GM12878 (cell line): ENCODE measurements around the gene TMEM167B. TPM values are rescaled to one million over a fixed set of nuclear protein-coding genes. Genes with fewer than 3 reads are reported as not detected.

Experiments
- ATAC-seq: fragments of 200-7000 bp; cut with Tn5 transposase; 3 replicates; pipeline ENCODE4 v1.9.1; 2020; ENCODE audit warnings: mild to moderate bottlenecking, moderate library complexity
- BruUV-seq: library from RNA; stranded (reverse); fragments of 400-500 nt; replicated peaks from 2 replicates; lab custom pipeline; 2021; lab: Mats Ljungman, UMichigan
- CTCF ChIA-PET: fragments of 300-600 bp; sonication (Branson Sonifier 250); formaldehyde crosslinking; extraction: SDS; loops from one replicate; lab custom pipeline; 2021; ENCODE audit warnings: inconsistent platforms; lab: Yijun Ruan, JAX
- POLR2A ChIA-PET: fragments of 350-600 bp; formaldehyde crosslinking; extraction: SDS; loops from one replicate; lab custom pipeline; 2021; ENCODE audit warnings: inconsistent platforms; lab: Charles Lee
- RAD21 ChIA-PET: fragments of 300-600 bp; sonication (Branson Sonifier 250); formaldehyde crosslinking; loops from one replicate; lab custom pipeline; 2023; ENCODE audit warnings: antibody characterized with exemption; ENCODE audit not compliant: unreplicated experiment; lab: Charles Lee
- SMC1A ChIA-PET: fragments of 300-600 bp; sonication (Branson Sonifier 250); formaldehyde crosslinking; loops from one replicate; lab custom pipeline; 2023; ENCODE audit not compliant: unreplicated experiment, uncharacterized antibody; lab: Charles Lee
- DNase-seq: peaks from one replicate; pipeline ENCODE4 v3.0.0-alpha.2; 2011; ENCODE audit warnings: low read depth, low spot score
- FAIRE-seq: peaks from 3 replicates; lab custom pipeline; 2011; peaks lifted over from hg19 to GRCh38; lab: Jason Lieb, UNC
- H2AFZ ChIP-seq: 2 replicates; pipeline ENCODE4 v1.6.0; 2011; ENCODE audit warnings: low read depth, low read length, control low read depth; ENCODE audit not compliant: control insufficient read depth
- H3K27ac ChIP-seq: 2 replicates; pipeline ENCODE4 v1.5.1; 2011; ENCODE audit warnings: control low read depth; ENCODE audit not compliant: control insufficient read depth, insufficient read depth
- H3K27me3 ChIP-seq, 2 experiments: replicated peaks in 1 of 2; 2 replicates each; pipeline versions ENCODE4 v1.6.0 to v1.6.1; 2011; ENCODE audit warnings: low read length in 1 of 2; ENCODE audit not compliant: control insufficient read depth in 2 of 2, insufficient read depth in 2 of 2
- H3K36me3 ChIP-seq, 2 experiments: 2 replicates each; pipeline ENCODE4 v1.5.1; 2011; ENCODE audit warnings: low read length in 1 of 2; ENCODE audit not compliant: control insufficient read depth in 2 of 2, insufficient read depth in 2 of 2
- H3K4me1 ChIP-seq: 2 replicates; pipeline ENCODE4 v1.6.1; 2011; ENCODE audit warnings: mild to moderate bottlenecking, low read length, moderate library complexity, mixed read lengths; ENCODE audit not compliant: control insufficient read depth, insufficient read depth
- H3K4me2 ChIP-seq: 2 replicates; pipeline ENCODE4 v1.6.0; 2011; ENCODE audit warnings: control low read depth; ENCODE audit not compliant: control insufficient read depth, insufficient read depth
- H3K4me3 ChIP-seq: fragments of 200-600 bp; sonication (generic); 2 replicates; pipeline ENCODE4 v1.5.1; 2016
- H3K79me2 ChIP-seq: 2 replicates; pipeline ENCODE4 v1.6.0; 2011; ENCODE audit warnings: low read length; ENCODE audit not compliant: control insufficient read depth, insufficient read depth
- H3K9ac ChIP-seq: 2 replicates; pipeline ENCODE4 v1.8.0; 2011; ENCODE audit warnings: low read length, control low read depth, mixed read lengths; ENCODE audit not compliant: control insufficient read depth, insufficient read depth
- H3K9me3 ChIP-seq: replicated peaks from 3 replicates; pipeline ENCODE4 v1.5.1; 2011; ENCODE audit warnings: mild to moderate bottlenecking, low read length; ENCODE audit not compliant: control insufficient read depth, insufficient read depth
- H4K20me1 ChIP-seq: 2 replicates; pipeline ENCODE4 v1.6.0; 2011; ENCODE audit not compliant: control insufficient read depth, insufficient read depth
- BACH1 ChIP-seq: fragments of 450-650 bp; IDR thresholded peaks from 2 replicates; pipeline ENCODE4 v1.6.1; 2017; ENCODE audit warnings: mild to moderate bottlenecking, borderline replicate concordance
- BCLAF1 ChIP-seq: fragments of 450-650 bp; IDR thresholded peaks from 2 replicates; pipeline ENCODE4 v1.6.1; 2017; ENCODE audit warnings: antibody characterized with exemption, mild to moderate bottlenecking, moderate library complexity
- CREB1 ChIP-seq: IDR thresholded peaks from 2 replicates; pipeline ENCODE4 v1.6.1; 2012; ENCODE audit warnings: low read depth, mild to moderate bottlenecking, inconsistent platforms
- IKZF2 ChIP-seq, 2 experiments: fragments of 450-650 bp; IDR thresholded peaks; 2 replicates each; pipeline ENCODE4 v1.6.1; 2017; ENCODE audit warnings: mild to moderate bottlenecking in 2 of 2, moderate library complexity in 2 of 2
- NFYB ChIP-seq: IDR thresholded peaks from 2 replicates; pipeline ENCODE4 v1.6.1; 2011; ENCODE audit warnings: low read depth, mild to moderate bottlenecking, low read length, improper control_type of control experiment, moderate library complexity; ENCODE audit not compliant: insufficient read depth
- PAX5 ChIP-seq: IDR thresholded peaks from 2 replicates; pipeline ENCODE4 v1.6.1; 2011; ENCODE audit warnings: low read depth, low read length, borderline replicate concordance
- RBBP5 ChIP-seq: fragments of 200-600 bp; sonication (generic); conservative IDR thresholded peaks from 2 replicates; pipeline ENCODE4 v1.6.1; 2016
- RELA ChIP-seq: fragments of 450-650 bp; IDR thresholded peaks from 2 replicates; pipeline ENCODE4 v1.8.0; 2014; ENCODE audit warnings: borderline replicate concordance; ENCODE audit not compliant: partially characterized antibody
- RELB ChIP-seq: fragments of 450-650 bp; IDR thresholded peaks from 2 replicates; pipeline ENCODE4 v1.6.1; 2017; ENCODE audit warnings: low read depth, mild to moderate bottlenecking, moderate library complexity
- TCF7 ChIP-seq: IDR thresholded peaks from 2 replicates; pipeline ENCODE4 v1.6.1; 2014; ENCODE audit warnings: antibody characterized with exemption, borderline replicate concordance
- ZBTB40 ChIP-seq: fragments of 450-650 bp; IDR thresholded peaks from 2 replicates; pipeline ENCODE4 v1.6.1; 2016; ENCODE audit warnings: mild to moderate bottlenecking, moderate library complexity, borderline replicate concordance
- ZNF24 ChIP-seq: fragments of 450-650 bp; IDR thresholded peaks from 2 replicates; pipeline ENCODE4 v1.6.1; 2017; ENCODE audit warnings: antibody characterized with exemption, mild to moderate bottlenecking
- ZNF384 ChIP-seq: IDR thresholded peaks from 2 replicates; pipeline ENCODE4 v1.6.1; 2012; ENCODE audit warnings: low read depth, mild to moderate bottlenecking, low read length, improper control_type of control experiment, borderline replicate concordance
- WGBS: methylation state at CpG from one replicate; pipeline ENCODE4 v1.1.6; 2016; ENCODE audit warnings: low lambda C conversion rate; ENCODE audit not compliant: insufficient replicate concordance, insufficient coverage; ENCODE audit errors: missing lambda C conversion rate; 5-methylcytosine and 5-hydroxymethylcytosine counted together
- in situ Hi-C: fragments of 300-500 bp; cut with MboI; formaldehyde crosslinking; loops from 9 replicates; pipeline ENCODE4 v1.14.3; 2018; ENCODE audit warnings: mixed read lengths
- intact Hi-C: fragments of 100-400 bp; cut with micrococcal nuclease; formaldehyde crosslinking; loops from one replicate; pipeline ENCODE4 v1.14.2; 2022; ENCODE audit not compliant: unreplicated experiment
- polyA plus RNA-seq, 11 experiments: library from polyadenylated mRNA; depleted of rRNA in 4 of 11; unstranded in 6 of 11; stranded (reverse) in 5 of 11; fragments of >200 nt; fragmentation: Nextera tagmentation in 4 of 11; fragmentation: Illumina TruSeq in 1 of 11; extraction: Ambion mirVana in 4 of 11; extraction: Trizol in 1 of 11; gene quantifications; 1 replicate in 1 of 11; 2 replicates in 10 of 11; pipeline versions ENCODE4 v1.2.1 to v1.2.3, GENCODE V29; 2011 to 2016; ENCODE audit warnings: inconsistent platforms in 2 of 11, missing spikeins in 2 of 11, low read depth in 1 of 11
- total RNA-seq, 4 experiments: library from RNA; depleted of rRNA in 3 of 4; stranded (reverse); fragments of >200 nt in 3 of 4; fragmentation: Illumina TruSeq in 1 of 4; extraction: Trizol in 1 of 4; gene quantifications; 2 replicates each; pipeline versions ENCODE4 v1.2.1 to v1.2.3, GENCODE V29; 2013 to 2021

TMEM167B gene
- total and polyA plus RNA-seq, 10 of the 15 experiments (the other 5 are each of a cell fraction or from before 2014, with no cell fraction given): 15.6 to 26.1 (median 21.1) TPM

- no peak for DNase-seq
- RAD21 ChIA-PET: no interaction called here
- intact Hi-C loops (no loop called here), in situ Hi-C loops (no loop called here)
- Histone ChIP-seq H2AFZ (no peak overlapping the region), H3K4me2 (no peak overlapping the region), H3K36me3 (no peaks in the 10 kb centered on the region), H3K4me3 (no peak overlapping the region), H3K4me1 (peaks cover 4% of the 10 kb centered on the region; the same call in 1 of the 2 replicates), H3K27ac (no peak overlapping the region), H3K79me2 (peaks cover 3% of the 10 kb centered on the region; the same call in 1 of the 2 replicates), H3K9ac (no peak overlapping the region), H4K20me1 (no peaks in the 10 kb centered on the region), H3K27me3 (no peaks in the 10 kb centered on the region), H3K9me3 (no peaks in the 10 kb centered on the region)
- SMC1A ChIA-PET: no interaction called here
- CTCF ChIA-PET: interaction anchor here (0.7 to 1.5 kb wide), 3 partner anchors 10 to 1407 kb away, joined by 3 to 4 read pairs (median 4); partner anchors contain the start of gene ELAPOR1
- POLR2A ChIA-PET: interaction anchor here (1.9 kb wide), 1 partner anchor 15 kb away, joined by 11 read pairs; no protein-coding TSS in a partner anchor
- FAIRE-seq: no peak
- 68% methylated on average over 13 of the region's 13 CpGs for WGBS
- BruUV-seq: no TSS peak
- ATAC-seq: peak; percentile 35; the same call in 2 of the 3 replicates
- TF ChIP-seq ZNF384 (no peak), ZNF24 (no peak), ZBTB40 (no peak), RELB (no peak), BCLAF1 (no peak), CREB1 (no peak), BACH1 (no peak), RBBP5 (no peak), RELA (no peak), PAX5 (no peak), TCF7 (no peak), IKZF2 (IDR thresholded peaks at IDR 0.05) (no peak), NFYB (no peak)
These were observed 5.7 kb upstream of the TMEM167B start for GRCh38 chr1:109084563-109085517.
